Coronary artery (tissue), 2 donors: ENCODE measurements around the gene GSC2.

ENCODE experiments used
- DNase-seq: peaks from one replicate; pipeline ENCODE4 v3.0.0-alpha.2; 2017; ENCODE audit warnings: low spot score
- H3K27ac ChIP-seq, 2 donors: fragments of 200-600 bp; sonication (generic); one replicate each; pipeline ENCODE4 v1.5.1; 2016 to 2019
- H3K4me3 ChIP-seq: fragments of 200-600 bp; sonication (generic); 2 replicates; pipeline ENCODE4 v1.5.1; 2016; ENCODE audit warnings: mild to moderate bottlenecking, moderate library complexity
- CTCF ChIP-seq: fragments of 200-600 bp; sonication (generic); IDR thresholded peaks from one replicate; pipeline ENCODE4 v1.5.1; 2019; ENCODE audit warnings: antibody characterized with exemption

Gene GSC2

GRCh38 chr22:19176732-19177131, 26.6 kb upstream of the GSC2 start:
- peak overlapping the region; percentile 99 for H3K4me3 ChIP-seq
- peak overlapping the region in 1 of 2 donors; percentile 99 for H3K27ac ChIP-seq
- DNase-seq: no peak
- no peak for TF ChIP-seq CTCF

- no peak for DNase-seq
- no peak overlapping the region for H3K4me3 ChIP-seq
- peak overlapping the region in 1 of 2 donors; percentile 51 for H3K27ac ChIP-seq
- no peak for TF ChIP-seq CTCF
These were observed 26.1 kb upstream of the GSC2 start for GRCh38 chr22:19176175-19176643.

- no peak for DNase-seq
- Histone ChIP-seq H3K4me3 (no peak overlapping the region), H3K27ac (peak overlapping the region in 1 of 2 donors; percentile 51)
- TF ChIP-seq CTCF: no peak
These were observed 25.6 kb upstream of the GSC2 start for GRCh38 chr22:19175602-19176174.

GRCh38 chr22:19175026-19175601, 25.0 kb upstream of the GSC2 start:
- peak overlapping the region in 1 of 2 donors; percentile 51 for H3K27ac ChIP-seq
- no peak for TF ChIP-seq CTCF
- no peak overlapping the region for H3K4me3 ChIP-seq
- DNase-seq: no peak

- DNase-seq: peak; percentile 81
- Histone ChIP-seq H3K27ac (peak overlapping the region in 1 of 2 donors; percentile 51), H3K4me3 (no peak overlapping the region)
- no peak for TF ChIP-seq CTCF
These were observed 24.3 kb upstream of the GSC2 start for GRCh38 chr22:19174106-19175025.

- H3K27ac ChIP-seq: peak overlapping the region in 1 of 2 donors; percentile 51
- TF ChIP-seq CTCF: no peak
- peak overlapping the region; percentile 96 for H3K4me3 ChIP-seq
- no peak for DNase-seq
These were observed 23.2 kb upstream of the GSC2 start for GRCh38 chr22:19173047-19174035.
